H1 (cell line): Measurements from ENCODE around the gene CHD9. TPM values are rescaled to one million over a fixed set of nuclear protein-coding genes. Genes with fewer than 3 reads are reported as not detected.
A peak's percentile ranks its signal among the peaks of the same experiment; 100 is the strongest.

Source experiments
- CTCF ChIA-PET: fragments of 300-600 bp; sonication (Branson Sonifier 250); formaldehyde crosslinking; loops from one replicate; lab custom pipeline; 2021; ENCODE audit not compliant: partially characterized antibody; lab: Charles Lee
- POLR2A ChIA-PET: fragments of 300-600 bp; sonication (Branson Sonifier 250); formaldehyde crosslinking; loops from one replicate; lab custom pipeline; 2021; ENCODE audit warnings: inconsistent platforms; ENCODE audit not compliant: partially characterized antibody; lab: Charles Lee
- DNase-seq, 2 experiments: peaks; one replicate each; pipeline versions ENCODE4 v3.0.0 to v3.0.0-alpha.2; 2010 to 2022; ENCODE audit warnings: low spot score in 2 of 2, low read depth in 1 of 2, mixed read lengths in 1 of 2
- FAIRE-seq: peaks from 2 replicates; lab custom pipeline; 2011; peaks lifted over from hg19 to GRCh38; lab: Jason Lieb, UNC
- H2AFZ ChIP-seq: 2 replicates; pipeline ENCODE4 v1.8.1; 2012; ENCODE audit warnings: low read length, inconsistent platforms
- H2AK5ac ChIP-seq: 2 replicates; pipeline ENCODE4 v1.6.1; 2013; ENCODE audit warnings: low read depth, low read length
- H2BK120ac ChIP-seq: replicated peaks from 2 replicates; pipeline ENCODE3; 2013; ENCODE audit warnings: low read depth, low read length, inconsistent platforms
- H2BK12ac ChIP-seq: 2 replicates; pipeline ENCODE4 v1.6.1; 2013; ENCODE audit warnings: low read depth, low read length
- H2BK15ac ChIP-seq: 2 replicates; pipeline ENCODE4 v1.6.1; 2013; ENCODE audit warnings: low read length
- H2BK20ac ChIP-seq: 2 replicates; pipeline ENCODE4 v1.6.1; 2013; ENCODE audit warnings: low read length
- H2BK5ac ChIP-seq: 2 replicates; pipeline ENCODE4 v1.6.1; 2013; ENCODE audit warnings: low read depth, low read length
- H3K14ac ChIP-seq: 2 replicates; pipeline ENCODE4 v1.6.1; 2013; ENCODE audit warnings: inconsistent platforms; ENCODE audit not compliant: insufficient read length
- H3K18ac ChIP-seq: 2 replicates; pipeline ENCODE4 v1.6.1; 2013; ENCODE audit warnings: low read length; ENCODE audit errors: extremely low read depth
- H3K23ac ChIP-seq: 2 replicates; pipeline ENCODE4 v1.6.1; 2013; ENCODE audit warnings: inconsistent platforms; ENCODE audit not compliant: insufficient read length
- H3K23me2 ChIP-seq: 2 replicates; pipeline ENCODE4 v1.6.1; 2013; ENCODE audit warnings: low read depth, low read length
- H3K27ac ChIP-seq: 2 replicates; pipeline ENCODE4 v1.6.1; 2011; ENCODE audit warnings: low read depth, low read length, inconsistent platforms
- H3K27me3 ChIP-seq, 4 experiments: replicated peaks in 1 of 4; 1 replicate in 1 of 4; 2 replicates in 3 of 4; pipeline versions ENCODE4 v1.6.1 to v1.8.1; 2011 to 2013; ENCODE audit warnings: low read length in 3 of 4, mild to moderate bottlenecking in 3 of 4, inconsistent platforms in 2 of 4, mixed read lengths in 2 of 4, moderate library complexity in 1 of 4; ENCODE audit not compliant: control insufficient read depth in 3 of 4, insufficient read depth in 3 of 4; ENCODE audit errors: extremely low read depth in 1 of 4
- H3K36me3 ChIP-seq, 4 experiments: 2 replicates each; pipeline versions ENCODE4 v1.6.1 to v1.8.1; 2011 to 2013; ENCODE audit warnings: mild to moderate bottlenecking in 4 of 4, low read length in 3 of 4, moderate library complexity in 2 of 4, control low read depth in 1 of 4, inconsistent platforms in 1 of 4; ENCODE audit not compliant: insufficient read depth in 4 of 4, control insufficient read depth in 2 of 4
- H3K4ac ChIP-seq: replicated peaks from 2 replicates; pipeline ENCODE3; 2013; ENCODE audit warnings: low read length, low read depth, mixed read lengths, inconsistent platforms; ENCODE audit not compliant: insufficient read length
- H3K4me1 ChIP-seq, 4 experiments: replicated peaks in 1 of 4; 1 replicate in 1 of 4; 2 replicates in 3 of 4; pipeline versions ENCODE4 v1.6.1 to v1.8.1; 2011 to 2013; ENCODE audit warnings: low read length in 3 of 4, inconsistent platforms in 2 of 4, mixed read lengths in 1 of 4; ENCODE audit not compliant: insufficient read depth in 4 of 4, control insufficient read depth in 3 of 4
- H3K4me2 ChIP-seq, 2 experiments: 2 replicates each; pipeline versions ENCODE4 v1.6.1 to v1.8.1; 2011 to 2013; ENCODE audit warnings: low read depth in 2 of 2, low read length in 2 of 2, control low read depth in 1 of 2, inconsistent platforms in 1 of 2, mild to moderate bottlenecking in 1 of 2; ENCODE audit not compliant: insufficient read depth in 1 of 2
- H3K4me3 ChIP-seq, 4 experiments: fragments of 200-600, 300-600 bp in 1 of 4; sonication (generic), shearing (Covaris generic), sonication (Bioruptor Twin) in 1 of 4; 2 replicates each; pipeline versions ENCODE4 v1.5.1 to v1.8.1; 2011 to 2016; ENCODE audit warnings: low read length in 4 of 4, low read depth in 3 of 4, control low read depth in 2 of 4, inconsistent platforms in 2 of 4, mild to moderate bottlenecking in 2 of 4, mixed read lengths in 1 of 4, moderate library complexity in 1 of 4; ENCODE audit not compliant: insufficient read depth in 2 of 4; ENCODE audit errors: extremely low read depth in 1 of 4
- H3K56ac ChIP-seq: replicated peaks from 2 replicates; pipeline ENCODE3; 2013; ENCODE audit warnings: low read depth, mild to moderate bottlenecking, mixed read lengths, low read length, inconsistent platforms; ENCODE audit not compliant: insufficient read length
- H3K79me1 ChIP-seq: 2 replicates; pipeline ENCODE4 v1.6.1; 2013; ENCODE audit warnings: low read depth, low read length, control low read depth
- H3K79me2 ChIP-seq, 2 experiments: 2 replicates each; pipeline versions ENCODE4 v1.6.1 to v1.8.1; 2012 to 2013; ENCODE audit warnings: low read length in 2 of 2, mild to moderate bottlenecking in 2 of 2, inconsistent platforms in 1 of 2; ENCODE audit not compliant: insufficient read depth in 2 of 2, control insufficient read depth in 1 of 2
- H3K9ac ChIP-seq, 4 experiments: replicated peaks in 1 of 4; 1 replicate in 1 of 4; 2 replicates in 3 of 4; pipeline versions ENCODE4 v1.6.1 to v1.8.1; 2011 to 2013; ENCODE audit warnings: low read depth in 3 of 4, low read length in 3 of 4, control low read depth in 2 of 4, mild to moderate bottlenecking in 2 of 4, moderate library complexity in 2 of 4, inconsistent platforms in 1 of 4; ENCODE audit errors: extremely low read depth in 1 of 4
- H3K9me3 ChIP-seq, 2 experiments: 2 replicates each; pipeline versions ENCODE4 v1.6.1 to v1.8.1; 2012 to 2013; ENCODE audit warnings: mild to moderate bottlenecking in 2 of 2, moderate library complexity in 2 of 2, control low read depth in 1 of 2, inconsistent platforms in 1 of 2, low read depth in 1 of 2, low read length in 1 of 2, mixed read lengths in 1 of 2; ENCODE audit not compliant: insufficient read depth in 2 of 2
- H4K20me1 ChIP-seq, 2 experiments: replicated peaks in 1 of 2; 2 replicates each; pipeline versions ENCODE3 to v1.8.1; 2011 to 2013; ENCODE audit warnings: inconsistent platforms in 2 of 2, low read length in 2 of 2, mild to moderate bottlenecking in 1 of 2; ENCODE audit not compliant: insufficient read depth in 2 of 2, control insufficient read depth in 1 of 2
- H4K5ac ChIP-seq: 2 replicates; pipeline ENCODE4 v1.6.1; 2013; ENCODE audit warnings: low read length, low read depth, mixed read lengths, inconsistent platforms; ENCODE audit not compliant: insufficient read length
- H4K8ac ChIP-seq: 2 replicates; pipeline ENCODE4 v1.8.0; 2013; ENCODE audit warnings: mild to moderate bottlenecking, moderate library complexity, low read length, inconsistent platforms; ENCODE audit not compliant: insufficient read depth; ENCODE audit errors: extremely low read depth
- H4K91ac ChIP-seq: replicated peaks from 2 replicates; pipeline ENCODE3; 2013; ENCODE audit warnings: low read length, mixed read lengths, inconsistent platforms; ENCODE audit not compliant: insufficient read length
- BCL11A ChIP-seq, 2 experiments: IDR thresholded peaks; one replicate each; pipeline ENCODE4 v1.6.1; 2011; ENCODE audit warnings: low read depth in 2 of 2, low read length in 2 of 2, mild to moderate bottlenecking in 2 of 2
- BRCA1 ChIP-seq: IDR thresholded peaks from 2 replicates; pipeline ENCODE4 v1.6.1; 2012; ENCODE audit warnings: low read depth, low read length, improper control_type of control experiment
- CBX5 ChIP-seq: fragments of 300-800, 300-1000 bp; sonication (generic); IDR thresholded peaks from 2 replicates; pipeline ENCODE4 v1.7.1; 2016; ENCODE audit warnings: antibody characterized with exemption, low read length, low read depth
- CHD2 ChIP-seq: IDR thresholded peaks from 2 replicates; pipeline ENCODE4 v1.6.1; 2012; ENCODE audit warnings: low read length, improper control_type of control experiment
- KDM5A ChIP-seq: fragments of 200-600 bp; IDR thresholded peaks from 2 replicates; pipeline ENCODE4 v1.7.1; 2012; ENCODE audit warnings: mild to moderate bottlenecking, low read length, inconsistent platforms, mixed read lengths
- POLR2AphosphoS5 ChIP-seq: IDR thresholded peaks from 2 replicates; pipeline ENCODE4 v1.6.1; 2011; ENCODE audit warnings: low read depth, low read length
- POU5F1 ChIP-seq: IDR thresholded peaks from 2 replicates; pipeline ENCODE4 v1.6.1; 2011; ENCODE audit warnings: low read depth, mild to moderate bottlenecking, low read length, moderate library complexity
- RAD21 ChIP-seq, 2 experiments: IDR thresholded peaks in 1 of 2; conservative IDR thresholded peaks in 1 of 2; 2 replicates each; pipeline ENCODE4 v1.6.1; 2011; ENCODE audit warnings: low read depth in 2 of 2, low read length in 2 of 2, improper control_type of control experiment in 1 of 2, inconsistent platforms in 1 of 2, mild to moderate bottlenecking in 1 of 2, moderate library complexity in 1 of 2
- SIN3A ChIP-seq, 2 experiments: IDR thresholded peaks in 1 of 2; conservative IDR thresholded peaks in 1 of 2; 2 replicates each; pipeline ENCODE4 v1.6.1; 2011 to 2012; ENCODE audit warnings: low read length in 2 of 2, improper control_type of control experiment in 1 of 2, low read depth in 1 of 2, mild to moderate bottlenecking in 1 of 2
- TBP ChIP-seq: IDR thresholded peaks from 2 replicates; pipeline ENCODE4 v1.6.1; 2011; ENCODE audit warnings: low read depth, low read length, improper control_type of control experiment
- TEAD4 ChIP-seq: IDR thresholded peaks from 2 replicates; pipeline ENCODE4 v1.6.1; 2012; ENCODE audit warnings: low read depth, low read length, inconsistent platforms, mixed read lengths
- USF2 ChIP-seq: IDR thresholded peaks from 2 replicates; pipeline ENCODE4 v1.6.1; 2011; ENCODE audit warnings: low read length, improper control_type of control experiment
- ZNF274 ChIP-seq: IDR thresholded peaks from 2 replicates; pipeline ENCODE4 v1.7.0; 2012; ENCODE audit warnings: low read length, borderline replicate concordance; ENCODE audit errors: extremely low read depth
- whole genome bisulfite sequencing, 2 experiments: shearing (Covaris generic) in 1 of 2; methylation state at CpG; one replicate each; pipeline versions ENCODE4 v1.1.6 to v1.1.7; 2013 to 2015; ENCODE audit warnings: low lambda C conversion rate in 2 of 2, mixed read lengths in 2 of 2, inconsistent platforms in 1 of 2, low coverage in 1 of 2, missing lambda C conversion rate in 1 of 2; ENCODE audit not compliant: insufficient replicate concordance in 2 of 2, insufficient coverage in 1 of 2, insufficient read length in 1 of 2; ENCODE audit errors: extremely low coverage in 1 of 2, missing lambda C conversion rate in 1 of 2; 5-methylcytosine and 5-hydroxymethylcytosine counted together
- polyA plus RNA-seq, 7 experiments: library from polyadenylated mRNA; depleted of rRNA in 3 of 7; stranded (reverse) in 5 of 7; unstranded in 2 of 7; fragments of >200 nt in 5 of 7; fragments of 200-250 nt in 2 of 7; gene quantifications; 1 replicate in 5 of 7; 2 replicates in 1 of 7; 4 replicates in 1 of 7; pipeline versions ENCODE4 v1.2.1 to v1.2.3, GENCODE V29; 2011 to 2013; ENCODE audit warnings: missing spikeins in 2 of 7, mixed read lengths in 2 of 7
- total RNA-seq: library from RNA; stranded (reverse); fragmentation: NEBNext Ultra II Directional; extraction: Animal tissue kit (Norgen Biotek cat#: 25700); gene quantifications from 2 replicates; pipeline ENCODE4 v1.2.1, GENCODE V29; 2021

Gene CHD9
- total and polyA plus RNA-seq, 2 of the 8 experiments (the other 6 are each of a cell fraction or from before 2014, with no cell fraction given) = 9.9 to 32.4 TPM

GRCh38 chr16:53029971-53030370 lies 24.8 kb upstream of the CHD9 start:
- H2BK20ac ChIP-seq = no peak overlapping the region
- no peak overlapping the region for H3K4me2 ChIP-seq
- POLR2A ChIA-PET = interaction anchor here (1.4 to 1.5 kb wide), 2 partner anchors 10 to 12 kb away, joined by 4 to 5 read pairs; no protein-coding TSS in a partner anchor
- H2BK12ac ChIP-seq = no peak overlapping the region
- H3K56ac ChIP-seq = no peak overlapping the region
- no peaks in the 10 kb centered on the region for H3K36me3 ChIP-seq
- H2BK15ac ChIP-seq = no peak overlapping the region
- H3K4ac ChIP-seq = no peak overlapping the region
- no peak overlapping the region for H4K91ac ChIP-seq
- no peak for DNase-seq
- H3K79me2 ChIP-seq = no peaks in the 10 kb centered on the region
- no peak overlapping the region for H2AK5ac ChIP-seq
- no peaks in the 10 kb centered on the region for H3K79me1 ChIP-seq
- CTCF ChIA-PET = interaction anchor here (0.8 kb wide), 1 partner anchor 117 kb away, joined by 3 read pairs; no protein-coding TSS in a partner anchor
- FAIRE-seq = no peak
- H3K4me1 ChIP-seq = peaks cover 0 to 15% (median 4%) of the 10 kb centered on the region in 4 experiments; a peak in 5 of 7 replicates
- H3K4me3 ChIP-seq = no peak overlapping the region
- no peaks in the 10 kb centered on the region for H3K23me2 ChIP-seq
- no peak overlapping the region for H4K5ac ChIP-seq
- H3K23ac ChIP-seq = no peak overlapping the region
- H3K27ac ChIP-seq = no peak overlapping the region
- H4K20me1 ChIP-seq = no peaks in the 10 kb centered on the region
- WGBS, 2 experiments = 82% methylated on average over 3 of the region's 3 CpGs; no CpG with 5 or more reads in 1 of the 2 experiments
- H3K14ac ChIP-seq = no peak overlapping the region
- no peak overlapping the region for H2BK5ac ChIP-seq
- no peak overlapping the region for H4K8ac ChIP-seq
- H2AFZ ChIP-seq = no peak overlapping the region
- no peak overlapping the region for H3K18ac ChIP-seq
- no peak overlapping the region for H3K9ac ChIP-seq
- H2BK120ac ChIP-seq = peak overlapping the region; percentile 79
- 0 out of 7 replicates have a peak, but pooled peaks cover 0 to 2% (median 0%) of the 10 kb centered on the region in 4 experiments for H3K27me3 ChIP-seq
- H3K9me3 ChIP-seq = peaks cover 0 to 10% of the 10 kb centered on the region in 2 experiments; a peak in 1 of 4 replicates
- TF ChIP-seq TBP (no peak), CHD2 (no peak), SIN3A (conservative IDR thresholded peaks at IDR 0.05 in 1 of 2, IDR thresholded peaks at IDR 0.05 in 1 of 2; ENCODE audit: low read depth in 1 of 2, low read length in 2 of 2) (no peak), KDM5A (no peak), BRCA1 (no peak), CBX5 (no peak), POU5F1 (no peak), TEAD4 (no peak), ZNF274 (no peak), USF2 (no peak), BCL11A (IDR thresholded peaks at IDR 0.05; ENCODE audit: low read depth in 2 of 2, low read length in 2 of 2) (no peak), RAD21 (IDR thresholded peaks at IDR 0.05 in 1 of 2, conservative IDR thresholded peaks at IDR 0.05 in 1 of 2; ENCODE audit: low read depth in 2 of 2, low read length in 2 of 2) (no peak), POLR2AphosphoS5 (no peak)
